Measurements from ENCODE around the gene FHAD1.

The FHAD1 gene

DNA sequence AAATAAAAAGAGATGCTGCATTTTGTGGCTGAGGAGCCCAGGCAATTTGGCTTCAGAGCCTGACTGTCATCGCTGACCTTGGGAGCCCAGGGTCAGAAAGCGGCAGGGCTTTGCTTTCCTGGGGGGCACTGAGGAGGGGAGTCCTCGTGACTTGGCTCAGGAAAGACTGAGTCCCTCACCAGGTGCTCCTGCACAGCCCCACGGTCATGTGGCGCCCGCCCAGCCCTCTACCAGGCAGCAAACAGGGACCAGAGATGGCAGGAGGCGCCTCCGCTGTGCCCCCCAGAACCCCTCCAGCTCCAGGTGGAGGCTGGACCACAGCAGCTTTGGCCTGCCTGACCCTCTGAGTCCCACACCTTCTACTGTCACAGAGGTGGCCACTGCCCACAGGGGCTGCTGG lies 175.8 kb downstream of the FHAD1 start:
- no peak for DNase-seq (ENCODE audit: low read depth)
- TF ChIP-seq, protein P1, sequence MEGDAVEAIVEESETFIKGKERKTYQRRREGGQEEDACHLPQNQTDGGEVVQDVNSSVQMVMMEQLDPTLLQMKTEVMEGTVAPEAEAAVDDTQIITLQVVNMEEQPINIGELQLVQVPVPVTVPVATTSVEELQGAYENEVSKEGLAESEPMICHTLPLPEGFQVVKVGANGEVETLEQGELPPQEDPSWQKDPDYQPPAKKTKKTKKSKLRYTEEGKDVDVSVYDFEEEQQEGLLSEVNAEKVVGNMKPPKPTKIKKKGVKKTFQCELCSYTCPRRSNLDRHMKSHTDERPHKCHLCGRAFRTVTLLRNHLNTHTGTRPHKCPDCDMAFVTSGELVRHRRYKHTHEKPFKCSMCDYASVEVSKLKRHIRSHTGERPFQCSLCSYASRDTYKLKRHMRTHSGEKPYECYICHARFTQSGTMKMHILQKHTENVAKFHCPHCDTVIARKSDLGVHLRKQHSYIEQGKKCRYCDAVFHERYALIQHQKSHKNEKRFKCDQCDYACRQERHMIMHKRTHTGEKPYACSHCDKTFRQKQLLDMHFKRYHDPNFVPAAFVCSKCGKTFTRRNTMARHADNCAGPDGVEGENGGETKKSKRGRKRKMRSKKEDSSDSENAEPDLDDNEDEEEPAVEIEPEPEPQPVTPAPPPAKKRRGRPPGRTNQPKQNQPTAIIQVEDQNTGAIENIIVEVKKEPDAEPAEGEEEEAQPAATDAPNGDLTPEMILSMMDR (IDR thresholded peaks at IDR 0.05; ENCODE audit: low read depth, low read length, missing control alignments) = no peak
- no peak overlapping the region for H3K4me3 ChIP-seq (ENCODE audit: low read depth, low read length)

DNA sequence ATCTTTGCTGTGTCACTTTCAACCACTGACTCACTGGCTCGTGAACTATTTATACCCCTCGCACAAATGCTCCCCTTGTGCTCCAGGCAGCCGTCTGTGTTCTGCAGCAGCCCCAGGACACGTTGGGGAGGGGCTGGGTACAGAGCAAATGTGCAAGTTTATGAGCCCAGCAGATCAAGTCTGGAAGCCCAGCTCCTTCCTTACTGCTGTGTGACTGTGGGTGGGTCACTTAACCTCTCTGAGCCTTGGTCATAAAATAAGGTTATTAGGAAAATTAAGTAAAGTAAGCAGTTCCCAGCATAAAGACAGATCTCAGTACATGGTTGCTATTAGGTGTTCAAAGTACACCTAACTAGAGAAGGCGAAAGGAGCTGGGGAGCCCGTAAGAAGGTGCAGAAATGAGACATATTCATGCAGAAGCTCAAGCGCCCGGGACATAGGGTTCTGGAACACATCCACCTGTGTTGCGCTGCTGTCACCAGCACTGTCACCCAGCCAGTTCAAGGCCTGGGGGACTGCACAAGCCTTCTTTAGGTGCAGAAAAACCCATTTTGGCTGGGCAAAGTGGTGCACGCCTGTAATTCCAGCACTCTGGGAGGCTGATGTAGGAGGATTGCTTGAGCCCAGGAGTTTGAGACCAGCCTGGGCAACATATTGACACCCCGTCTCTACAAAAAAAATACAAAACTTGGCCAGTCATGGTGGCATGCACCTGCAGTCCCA lies 176.5 kb downstream of the FHAD1 start:
- TF ChIP-seq, protein P1 (IDR thresholded peaks at IDR 0.05; ENCODE audit: low read depth, low read length, missing control alignments) = no peak
- H3K4me3 ChIP-seq (ENCODE audit: low read depth, low read length) = no peak overlapping the region
- DNase-seq (ENCODE audit: low read depth) = no peak

DNA sequence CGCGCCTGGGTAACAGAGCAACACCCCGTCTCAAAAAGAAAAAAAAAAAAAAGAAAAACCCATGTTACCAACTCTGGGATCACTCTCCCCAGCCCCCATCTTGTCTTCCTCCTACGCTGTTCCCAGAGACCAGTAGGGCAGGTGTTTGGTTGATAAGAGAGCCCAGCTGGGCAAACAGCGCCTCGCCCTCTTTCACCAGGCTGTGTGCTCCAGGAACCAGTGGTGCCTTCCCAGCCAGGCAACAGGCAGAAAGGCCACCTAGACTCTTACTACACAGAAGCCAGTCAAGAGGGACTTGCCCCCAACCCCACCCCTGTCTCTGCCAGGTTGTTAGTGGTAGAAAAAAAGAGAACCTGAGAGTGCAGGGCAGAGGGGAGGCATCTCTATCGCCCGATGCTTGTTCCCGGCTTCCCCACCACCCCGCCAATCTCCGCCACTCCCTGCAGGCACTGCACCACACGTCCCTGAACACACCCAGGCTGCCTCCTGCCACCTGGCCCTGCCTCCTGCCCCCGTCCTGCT lies 177.2 kb downstream of the FHAD1 start:
- TF ChIP-seq, protein P1 (IDR thresholded peaks at IDR 0.05; ENCODE audit: low read depth, low read length, missing control alignments) = no peak
- H3K4me3 ChIP-seq (ENCODE audit: low read depth, low read length) = no peak overlapping the region
- DNase-seq (ENCODE audit: low read depth) = no peak

DNA sequence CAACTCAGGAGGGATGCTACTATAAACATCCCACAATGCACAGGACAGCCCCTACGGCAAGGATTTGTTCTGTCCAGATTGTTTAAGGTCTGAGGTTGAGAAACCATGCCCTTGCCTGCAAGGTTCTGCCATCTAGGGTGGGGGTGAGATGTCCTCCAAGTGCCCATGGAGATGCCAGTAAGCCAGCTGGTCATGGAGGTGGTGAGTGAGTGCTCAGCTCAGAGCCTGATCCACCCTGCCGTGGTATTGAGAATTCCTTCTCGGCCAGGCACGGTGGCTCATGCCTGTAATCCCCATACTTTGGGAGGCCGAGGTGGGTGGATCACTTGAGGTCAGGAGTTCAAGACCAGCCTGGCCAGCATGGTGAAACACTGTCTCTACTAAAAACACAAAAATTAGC lies 178.0 kb downstream of the FHAD1 start:
- TF ChIP-seq, protein P1 (IDR thresholded peaks at IDR 0.05; ENCODE audit: low read depth, low read length, missing control alignments) = no peak
- H3K4me3 ChIP-seq (ENCODE audit: low read depth, low read length) = no peak overlapping the region
- no peak for DNase-seq (ENCODE audit: low read depth)

DNA sequence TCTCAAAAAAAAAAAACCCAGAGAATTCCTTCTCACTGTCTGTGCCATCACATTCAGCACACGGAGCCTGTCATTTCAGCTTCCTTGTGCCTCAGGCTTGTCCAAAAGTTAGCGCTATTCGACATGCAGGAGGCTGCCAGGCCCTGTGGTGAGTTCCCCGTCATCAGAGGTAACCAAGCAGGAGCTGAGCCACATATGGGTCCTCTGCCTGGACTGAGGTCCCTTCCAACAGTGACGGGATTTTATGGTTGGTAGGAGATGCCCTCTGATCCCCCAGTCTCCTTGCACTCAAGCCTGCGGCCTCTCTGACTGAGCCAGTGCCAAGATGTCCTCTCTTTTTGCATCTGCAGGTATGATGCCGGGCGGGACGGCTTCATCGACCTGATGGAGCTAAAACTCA lies 178.5 kb downstream of the FHAD1 start:
- no peak overlapping the region for H3K4me3 ChIP-seq (ENCODE audit: low read depth, low read length)
- no peak for DNase-seq (ENCODE audit: low read depth)
- TF ChIP-seq, protein P1 (IDR thresholded peaks at IDR 0.05; ENCODE audit: low read depth, low read length, missing control alignments) = no peak

DNA sequence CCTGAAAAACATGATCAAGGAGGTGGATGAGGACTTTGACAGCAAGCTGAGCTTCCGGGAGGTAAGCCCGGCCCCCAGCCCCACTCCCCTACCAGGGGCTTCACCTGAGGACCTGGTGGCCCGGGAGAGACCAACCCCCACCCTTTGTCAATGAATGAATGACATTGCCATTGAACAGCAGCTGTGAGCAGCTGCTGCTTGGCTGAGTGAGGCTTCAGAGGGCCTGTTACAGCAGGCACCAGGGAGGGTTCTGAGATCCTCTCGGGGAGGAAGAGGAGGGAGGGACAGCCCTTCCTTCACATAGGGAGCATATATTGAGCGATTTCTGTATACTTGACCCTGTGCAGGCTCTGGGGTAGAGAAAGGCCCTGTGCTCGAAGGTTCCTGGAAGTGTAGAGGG lies 178.9 kb downstream of the FHAD1 start:
- TF ChIP-seq, protein P1 (IDR thresholded peaks at IDR 0.05; ENCODE audit: low read depth, low read length, missing control alignments) = no peak
- no peak overlapping the region for H3K4me3 ChIP-seq (ENCODE audit: low read depth, low read length)
- DNase-seq (ENCODE audit: low read depth) = no peak

Measured in GM12864 (cell line).